GM18505 (cell line): ENCODE results near the gene PPARGC1A.

Source experiments
- ATAC-seq: cut with Tn5 transposase; IDR thresholded peaks from one replicate; pipeline ENCODE4 v1.9.1; 2021; ENCODE audit not compliant: unreplicated experiment
- POLR2A ChIP-seq: IDR thresholded peaks from 4 replicates; pipeline ENCODE4 v1.6.1; 2011; ENCODE audit warnings: borderline replicate concordance; ENCODE audit not compliant: insufficient read depth, insufficient read length; ENCODE audit errors: extremely low read depth

PPARGC1A gene

DNA sequence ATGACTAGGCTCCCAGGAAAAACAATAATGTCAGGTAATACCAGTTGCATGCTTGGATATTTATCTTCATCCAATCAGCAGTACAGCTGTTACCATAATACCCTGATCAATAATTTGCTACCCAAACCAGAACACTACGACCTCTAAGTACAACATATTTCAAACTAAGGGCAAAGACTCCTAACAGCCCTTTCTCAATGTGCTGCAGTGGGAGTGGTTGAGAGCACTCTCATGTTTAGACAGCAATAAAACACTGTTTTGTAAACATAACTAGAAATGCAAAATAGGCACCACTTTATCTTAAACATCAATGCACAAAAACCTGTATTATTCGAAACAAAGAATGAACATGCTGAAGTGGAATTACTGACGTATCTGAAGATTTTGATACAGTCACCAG, 28.9 kb downstream of the PPARGC1A start:
- ATAC-seq: no peak
- TF ChIP-seq POLR2A: no peak

DNA sequence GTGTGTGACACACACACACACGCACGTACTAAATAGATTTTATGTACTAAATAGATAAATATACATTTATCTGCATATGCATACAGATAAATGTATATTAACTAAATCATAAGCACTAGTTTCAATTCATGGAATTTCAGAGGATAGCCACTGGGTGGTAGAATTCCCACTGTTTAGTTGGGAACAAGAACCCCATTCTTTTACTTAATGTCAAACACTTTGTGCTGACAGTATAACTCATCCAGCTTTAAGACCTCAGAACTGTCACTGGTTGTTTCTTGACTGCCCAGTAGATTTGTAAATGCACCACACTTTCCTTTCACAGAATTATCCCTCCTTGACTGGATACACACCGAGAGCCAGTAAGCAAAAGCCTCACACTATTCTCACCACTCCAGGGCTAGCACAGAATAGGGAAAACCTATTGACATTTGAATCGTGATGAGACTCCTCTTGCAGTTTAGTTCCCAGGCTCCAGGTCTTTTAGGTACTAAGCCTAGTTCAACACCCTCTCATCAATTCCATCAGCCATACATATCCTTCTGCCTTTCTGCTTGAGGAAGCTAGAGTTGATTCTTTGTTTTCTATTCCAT, 32.4 kb downstream of the PPARGC1A start:
- no peak for ATAC-seq

DNA sequence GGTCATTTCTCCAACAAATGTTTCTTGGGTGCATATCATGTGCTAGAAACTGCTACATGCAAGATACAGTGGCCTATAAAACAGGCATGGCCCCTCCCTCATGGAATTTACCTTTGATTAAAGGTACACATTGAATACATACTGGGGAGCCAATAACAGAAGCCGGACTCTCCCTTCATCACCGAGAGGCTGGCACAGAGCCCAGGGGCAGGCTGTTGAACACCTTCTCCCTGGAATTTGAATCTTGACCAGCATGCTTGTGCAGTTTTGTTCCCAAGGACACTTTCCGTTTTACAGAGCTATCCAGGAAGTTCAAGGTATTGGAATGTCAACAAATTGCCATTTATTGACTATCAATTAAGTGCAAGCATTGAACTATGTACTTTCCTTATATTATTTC, 33.2 kb downstream of the PPARGC1A start:
- TF ChIP-seq POLR2A: no peak
- ATAC-seq: no peak

More for the DNA sequence above, 32.4 kb downstream of the PPARGC1A start:
- TF ChIP-seq POLR2A: no peak

DNA sequence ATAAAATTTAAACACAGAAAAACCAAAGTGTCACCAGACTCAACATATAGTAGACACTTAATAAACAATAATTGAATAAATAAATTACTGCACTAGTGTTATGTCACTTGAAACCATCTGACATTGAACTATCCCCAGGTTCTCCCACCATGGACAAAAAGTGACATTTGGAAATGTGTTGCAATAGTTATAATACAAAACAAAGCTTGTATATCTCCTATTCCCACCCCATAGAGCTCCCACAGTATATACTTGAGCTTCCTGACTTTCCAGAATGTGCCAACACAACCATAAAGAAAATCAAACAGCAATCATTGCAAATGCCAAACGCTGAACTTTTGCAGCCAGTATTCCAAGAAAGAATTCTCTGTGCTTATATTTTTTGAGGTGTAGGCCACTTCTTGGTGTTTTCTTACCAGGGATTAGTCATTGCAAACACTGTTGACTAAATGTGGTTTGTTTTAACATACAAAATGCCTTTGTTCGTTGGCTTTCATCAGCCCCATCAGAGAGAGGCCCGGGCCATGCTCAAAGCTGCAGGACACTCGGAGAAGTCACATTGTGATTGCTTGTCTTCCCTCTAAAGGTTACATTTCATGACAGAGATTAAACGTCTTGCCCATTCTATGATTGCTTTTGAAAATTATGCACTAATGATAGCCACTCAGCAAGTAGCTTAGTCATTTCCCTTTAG, 33.8 kb downstream of the PPARGC1A start:
- TF ChIP-seq POLR2A: no peak
- ATAC-seq: no peak

DNA sequence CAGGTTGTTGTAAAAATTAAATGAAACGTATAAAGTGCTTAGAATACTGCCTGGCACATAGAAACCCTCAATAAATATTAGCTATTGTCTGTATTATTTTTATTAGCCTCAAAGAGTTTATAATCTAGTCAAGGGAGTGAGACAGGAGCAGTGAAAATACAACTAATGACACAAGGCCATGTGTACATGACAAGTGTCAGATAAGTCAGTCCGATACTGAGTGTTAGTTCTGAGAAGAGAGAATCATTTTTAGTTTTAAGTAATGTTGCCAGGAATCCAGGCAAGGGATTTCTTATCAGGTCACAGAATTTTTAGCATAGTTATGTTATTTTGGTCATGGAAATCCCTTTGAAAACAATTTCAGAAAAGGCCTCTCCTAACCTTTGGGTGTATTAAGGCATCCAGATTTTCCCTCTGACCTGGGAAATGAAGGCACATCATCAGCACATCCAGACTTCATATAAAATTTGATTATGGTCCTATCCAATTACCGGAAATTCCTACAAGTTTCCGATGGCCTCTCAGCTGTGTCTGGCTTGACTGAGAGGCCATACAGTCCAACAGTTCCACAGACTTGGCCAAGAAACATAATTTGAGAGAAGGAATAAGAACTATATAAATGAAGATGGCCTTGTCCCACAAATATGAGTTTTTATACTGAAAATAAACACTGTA, 35.7 kb downstream of the PPARGC1A start:
- no peak for ATAC-seq
- TF ChIP-seq POLR2A: no peak

DNA sequence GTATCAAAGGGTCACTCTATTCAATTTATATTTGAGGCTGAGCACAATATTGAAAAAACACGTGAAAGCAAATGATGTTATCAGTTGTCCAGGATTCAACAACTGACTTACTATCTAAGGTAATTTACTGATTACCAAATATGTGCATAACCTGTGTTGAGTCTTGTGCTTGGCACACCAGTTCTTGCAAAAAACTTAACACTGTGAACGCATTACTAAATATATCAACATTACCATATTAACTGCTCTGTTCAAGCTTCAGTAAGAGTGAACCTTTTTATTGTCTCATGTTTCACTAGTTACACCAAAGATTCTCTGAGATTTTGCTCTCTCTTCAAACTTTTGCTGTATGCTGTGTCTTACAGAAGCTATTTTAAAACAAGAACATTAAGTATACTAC, 38.4 kb downstream of the PPARGC1A start:
- no peak for TF ChIP-seq POLR2A
- ATAC-seq: no peak

DNA sequence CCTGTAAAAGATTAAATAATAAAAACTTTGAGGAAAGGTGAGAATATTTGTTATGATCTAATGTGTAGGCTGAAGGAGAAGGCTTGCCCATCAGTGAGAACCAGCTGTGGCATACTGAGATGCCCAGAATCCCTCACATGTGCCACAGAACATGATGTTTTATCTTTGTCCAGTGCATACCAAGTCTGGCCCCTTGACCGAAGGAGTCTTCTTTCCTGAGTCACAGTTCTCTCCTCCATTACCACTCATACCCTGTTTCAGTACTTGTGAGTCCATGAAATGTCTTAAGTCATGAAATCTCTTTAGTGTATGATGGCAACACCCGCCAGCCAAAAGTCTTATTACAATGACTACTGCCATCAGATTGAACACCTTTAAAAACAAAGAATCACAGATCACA, 42.7 kb downstream of the PPARGC1A start:
- no peak for ATAC-seq
- TF ChIP-seq POLR2A: no peak

DNA sequence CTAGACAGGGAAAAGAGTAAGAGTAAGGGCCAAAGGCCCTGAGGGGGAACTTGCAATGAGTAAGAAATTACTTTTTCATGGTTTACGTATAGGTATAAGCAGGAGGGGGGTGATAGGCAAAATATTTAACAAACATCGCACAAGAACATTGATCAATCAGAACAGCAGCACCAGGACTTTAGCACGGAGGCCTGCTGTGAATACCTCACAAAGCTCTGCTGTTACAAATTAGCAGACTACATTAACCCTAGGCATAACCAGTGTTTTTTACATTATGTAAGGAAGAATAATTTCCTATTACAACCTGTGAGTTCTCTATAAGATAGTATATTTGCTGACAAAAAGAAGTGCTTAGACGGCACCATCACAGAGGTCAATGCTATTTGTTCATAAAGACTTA, 44.9 kb downstream of the PPARGC1A start:
- no peak for ATAC-seq
- no peak for TF ChIP-seq POLR2A

DNA sequence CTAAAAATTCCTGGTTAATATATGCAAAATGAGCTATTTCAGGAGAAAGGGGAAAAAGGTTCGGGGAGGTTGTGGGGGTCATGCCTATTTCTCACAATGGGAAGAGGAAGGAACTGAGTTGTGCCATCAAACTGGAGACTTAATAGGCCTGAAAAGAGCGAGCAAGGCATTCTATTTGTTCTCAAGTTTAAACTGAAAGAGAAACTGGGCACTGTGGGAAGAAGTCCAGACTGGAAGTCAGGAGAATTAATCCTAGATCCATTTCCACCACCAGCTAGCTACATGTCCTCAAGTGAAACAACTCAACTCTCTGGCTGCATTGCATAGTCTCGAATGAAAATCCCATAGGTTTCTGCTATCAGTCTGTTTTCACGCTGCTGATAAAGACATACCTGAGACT, 50.6 kb downstream of the PPARGC1A start:
- TF ChIP-seq POLR2A: no peak
- no peak for ATAC-seq

DNA sequence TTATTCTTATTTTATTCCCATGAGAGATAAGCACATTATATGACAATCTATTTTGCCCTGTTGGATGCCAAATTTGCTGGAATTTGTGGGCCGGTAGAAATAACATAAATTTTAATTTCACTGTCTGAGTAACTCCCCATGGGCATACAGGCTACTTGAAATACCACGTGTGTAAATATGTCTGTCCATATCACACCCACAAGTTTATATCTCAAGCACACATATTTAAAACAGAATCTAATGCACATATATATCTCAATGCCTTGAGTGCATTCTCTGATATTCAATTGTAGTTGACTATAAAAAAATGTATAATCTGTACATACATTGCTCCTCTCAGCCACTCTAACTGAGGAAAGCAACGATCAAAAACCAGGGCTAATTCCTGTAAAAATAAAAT, 51.2 kb downstream of the PPARGC1A start:
- no peak for TF ChIP-seq POLR2A

DNA sequence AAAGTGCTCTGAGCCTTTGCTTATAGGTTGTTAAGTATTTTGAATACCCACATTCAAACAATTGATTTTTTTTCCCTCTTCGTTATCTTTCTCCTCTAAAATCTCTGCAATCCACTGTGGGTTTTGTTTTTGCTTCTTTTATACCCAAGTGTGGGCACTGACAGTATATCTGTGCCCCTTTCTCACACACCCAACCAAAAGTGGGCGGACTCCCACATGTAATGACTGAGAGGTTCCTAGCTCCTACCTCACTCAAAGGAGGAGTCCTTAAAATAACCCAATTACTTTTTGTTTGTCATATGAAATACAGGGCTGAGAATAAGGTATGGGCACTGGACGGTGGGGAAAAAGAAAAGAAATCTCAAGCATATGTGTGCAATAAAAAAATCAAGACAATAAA, 51.7 kb downstream of the PPARGC1A start:
- TF ChIP-seq POLR2A: no peak
- no peak for ATAC-seq

More for the DNA sequence above, 51.2 kb downstream of the PPARGC1A start:
- no peak for ATAC-seq

DNA sequence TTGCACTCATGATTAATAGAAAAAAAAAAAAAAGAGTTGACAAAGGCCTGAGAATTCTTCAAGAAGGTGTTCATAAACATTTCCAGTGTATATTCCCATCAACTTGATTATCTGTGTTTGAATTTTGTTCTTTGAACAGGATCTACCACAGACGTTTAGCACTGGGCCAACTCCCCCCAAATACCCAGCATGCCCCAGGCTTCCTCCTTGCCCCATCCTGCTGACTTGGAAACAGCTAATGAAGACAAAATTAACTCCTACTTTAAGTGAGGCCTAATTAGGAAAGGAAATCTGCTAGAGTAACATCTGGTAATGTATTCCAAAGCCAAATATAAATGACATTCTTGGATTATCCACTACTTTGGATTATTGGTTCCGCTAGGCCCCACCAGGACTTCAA, 52.5 kb downstream of the PPARGC1A start:
- no peak for ATAC-seq
- no peak for TF ChIP-seq POLR2A

DNA sequence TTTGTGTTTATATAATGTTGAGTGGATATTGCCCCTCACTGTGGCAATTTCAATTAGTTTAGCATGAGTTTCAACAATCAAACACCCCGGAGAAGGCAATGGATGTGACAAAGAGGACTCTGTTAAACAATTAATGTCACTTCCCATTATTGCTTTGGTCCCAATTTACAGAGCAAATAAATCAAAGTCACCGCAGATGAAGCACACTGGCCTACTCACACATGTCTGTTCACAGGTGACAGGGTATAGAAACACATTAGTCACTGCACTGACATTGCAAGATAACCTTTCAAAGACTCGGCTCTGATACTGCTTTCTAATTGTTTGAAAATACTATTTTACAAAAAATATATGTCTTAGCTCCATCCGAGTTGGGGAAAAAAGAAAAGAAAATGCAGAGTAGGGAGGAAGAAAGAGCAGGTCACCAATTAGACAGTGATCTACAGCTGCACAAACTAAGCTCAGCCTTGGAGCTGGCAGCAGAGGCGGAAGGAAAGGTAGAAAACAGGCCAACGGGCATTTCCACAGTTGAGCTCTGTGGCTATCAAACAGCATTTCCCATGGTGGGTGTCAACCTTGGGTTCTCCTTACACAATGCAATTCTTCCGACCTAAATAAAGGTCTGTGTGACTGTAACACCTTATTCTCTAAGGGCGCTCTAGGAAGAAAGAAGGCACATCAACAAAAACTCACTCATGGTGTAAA, 53.9 kb downstream of the PPARGC1A start:
- no peak for TF ChIP-seq POLR2A
- ATAC-seq: no peak
